GM18498 (cell line): ENCODE results near the gene CXCL10.

Source experiments
- ATAC-seq: cut with Tn5 transposase; IDR thresholded peaks from one replicate; pipeline ENCODE4 v1.9.1; 2021; ENCODE audit warnings: mild to moderate bottlenecking, moderate library complexity; ENCODE audit not compliant: unreplicated experiment

The CXCL10 gene

GRCh38 chr4:75997081-75997480, 26.2 kb downstream of the CXCL10 start:
- no peak for ATAC-seq

GRCh38 chr4:75995727-75996126, 27.6 kb downstream of the CXCL10 start:
- ATAC-seq = no peak

GRCh38 chr4:75992462-75992861, 30.8 kb downstream of the CXCL10 start:
- ATAC-seq = no peak

GRCh38 chr4:75989846-75990528, 33.3 kb downstream of the CXCL10 start:
- no peak for ATAC-seq

- ATAC-seq = no peak
Observed at GRCh38 chr4:75985116-75985515, 38.2 kb downstream of the CXCL10 start.

GRCh38 chr4:75980576-75980975, 42.7 kb downstream of the CXCL10 start:
- ATAC-seq = no peak

GRCh38 chr4:75976177-75976576, 47.1 kb downstream of the CXCL10 start:
- ATAC-seq = no peak

GRCh38 chr4:75973766-75974165, 49.5 kb downstream of the CXCL10 start:
- no peak for ATAC-seq
